Inferior parietal cortex (tissue), 1 donor: ENCODE results near the gene SIRT2.
"Not testable (repeated sequence)": the region's sequence is repeated elsewhere in the genome, so short reads cannot be mapped to it uniquely, and the experiment has no call there.

Experiments used
- DNase-seq: peaks from one replicate; pipeline ENCODE4 v3.0.0-alpha.2; 2016; ENCODE audit errors: extremely low spot score

The SIRT2 gene

GRCh38 chr19:38829203-38829602 lies 70.2 kb downstream of the SIRT2 start:
- DNase-seq, result not testable (repeated sequence)
